ENCODE results near the gene PIM2.
"Not testable (repeated sequence)": the region's sequence is repeated elsewhere in the genome, so short reads cannot be mapped to it uniquely, and the experiment has no call there.

PIM2 gene

GRCh38 chrX:48904626-48905025 is 14.2 kb downstream of the PIM2 start:
- no peak for DNase-seq

- DNase-seq = no peak
Measured at GRCh38 chrX:48904180-48904579, 14.6 kb downstream of the PIM2 start.

GRCh38 chrX:48903290-48903689 is 15.5 kb downstream of the PIM2 start:
- DNase-seq = no peak

GRCh38 chrX:48902776-48903175 is 16.0 kb downstream of the PIM2 start:
- DNase-seq = no peak

GRCh38 chrX:48902135-48902534 is 16.7 kb downstream of the PIM2 start:
- DNase-seq = no peak

GRCh38 chrX:48901069-48901468 is 17.8 kb downstream of the PIM2 start:
- no peak for DNase-seq

- DNase-seq = no peak
Measured at GRCh38 chrX:48899078-48899410, 19.8 kb downstream of the PIM2 start.

- peak; percentile 96 for DNase-seq
Measured at GRCh38 chrX:48897625-48898306, 21.1 kb downstream of the PIM2 start, which contains the start of the genes PQBP1 and TIMM17B. TSS of gene PQBP1 (plus strand) at chrX:48897930. CDS start at chrX:48898510, 580 bp downstream. TSS of gene TIMM17B (minus strand) at chrX:48897768. CDS start at chrX:48897749, 19 bp downstream.

- DNase-seq = peak; percentile 65
Measured at GRCh38 chrX:48897157-48897624, 21.6 kb downstream of the PIM2 start.

- DNase-seq = peak; percentile 7
Measured at GRCh38 chrX:48896611-48897011, 22.2 kb downstream of the PIM2 start.

- no peak for DNase-seq
Measured at GRCh38 chrX:48894891-48895290, 23.9 kb downstream of the PIM2 start.

- no peak for DNase-seq
Measured at GRCh38 chrX:48893556-48894348, 25.1 kb downstream of the PIM2 start.

- DNase-seq = no peak
Measured at GRCh38 chrX:48892896-48893295, 25.9 kb downstream of the PIM2 start.

GRCh38 chrX:48891402-48892288 is 27.2 kb downstream of the PIM2 start:
- DNase-seq = peak; percentile 82

GRCh38 chrX:48890934-48891401 is 27.9 kb downstream of the PIM2 start:
- no peak for DNase-seq

- no peak for DNase-seq
Measured at GRCh38 chrX:48890296-48890925, 28.4 kb downstream of the PIM2 start.

- not testable (repeated sequence) for DNase-seq
Measured at GRCh38 chrX:48886586-48886985, 32.2 kb downstream of the PIM2 start.

- DNase-seq = no peak
Measured at GRCh38 chrX:48883729-48884128, 35.1 kb downstream of the PIM2 start.

- DNase-seq = not testable (repeated sequence)
Measured at GRCh38 chrX:48876944-48877343, 41.9 kb downstream of the PIM2 start.

- not testable (repeated sequence) for DNase-seq
Measured at GRCh38 chrX:48872017-48872416, 46.8 kb downstream of the PIM2 start.

- DNase-seq = peak; percentile 64
Measured at GRCh38 chrX:48864210-48864609, 54.6 kb downstream of the PIM2 start.

Measured in fibroblast of skin of abdomen (primary cell).